ENCODE measurements around the gene RERG.

DNA sequence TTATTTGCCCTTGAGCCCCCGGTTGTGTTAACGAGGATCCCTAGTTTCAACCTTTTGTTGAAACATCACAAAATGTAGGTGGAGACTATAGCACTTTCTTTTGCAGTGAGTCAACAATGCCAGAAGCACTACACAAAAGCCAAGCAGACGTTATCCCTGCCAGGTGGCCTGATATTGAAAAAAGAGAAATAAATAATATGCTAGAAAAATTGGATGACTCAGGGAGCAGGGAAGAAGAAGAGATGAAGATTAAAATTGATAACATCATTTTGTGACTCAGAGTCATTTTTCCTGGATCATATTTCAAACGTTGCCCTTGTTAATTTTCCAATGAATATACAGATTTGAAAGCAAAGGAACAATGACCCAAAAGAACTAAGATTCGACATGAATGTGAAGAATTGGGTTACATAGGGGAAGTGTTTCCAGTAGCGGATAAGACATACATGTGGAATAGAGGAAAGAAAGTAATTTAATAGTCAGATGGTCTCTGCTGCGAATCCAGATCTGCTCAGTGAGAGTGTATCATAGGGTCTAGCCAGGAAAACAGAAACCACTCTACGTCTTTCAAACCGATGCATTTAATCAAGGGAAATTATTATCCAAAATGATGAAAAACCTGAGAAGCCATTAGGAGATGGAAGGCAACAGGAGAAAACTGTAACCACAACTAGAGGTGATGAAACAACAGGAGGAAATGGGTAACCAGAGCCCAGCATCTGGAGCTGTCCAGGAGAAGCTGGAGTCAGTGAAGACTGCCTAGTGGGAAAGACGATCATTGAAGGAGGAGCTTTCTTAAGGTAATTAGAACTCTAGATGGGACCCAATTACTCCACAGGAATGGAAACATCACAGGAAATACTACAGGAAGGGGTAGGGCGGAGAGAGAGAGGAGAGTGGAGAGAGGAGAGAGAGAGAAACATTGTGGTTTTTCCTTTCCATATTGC, 57.9 kb downstream of the RERG start:
- TF ChIP-seq CTCF (IDR thresholded peaks at IDR 0.05; ENCODE audit: insufficient read depth, low read depth, low read length) = no peak
- TF ChIP-seq EZH2 (IDR thresholded peaks at IDR 0.05; ENCODE audit: insufficient read depth, low read length) = no peak

Data from astrocyte (in vitro differentiated cells and primary cell).